Stimulated activated CD8-positive, alpha-beta memory T cell treated with anti-CD3 and anti-CD28 coated beads, Interleukin-15, amount 100 ng/mL, for 48 hours (primary cell): ENCODE measurements around the gene SLC38A3.

Experiments
- DNase-seq, 2 donors: peaks; one replicate each; pipeline ENCODE4 v3.0.0-alpha.2; 2020; ENCODE audit warnings: low read depth in 2 of 2

Gene SLC38A3

DNA sequence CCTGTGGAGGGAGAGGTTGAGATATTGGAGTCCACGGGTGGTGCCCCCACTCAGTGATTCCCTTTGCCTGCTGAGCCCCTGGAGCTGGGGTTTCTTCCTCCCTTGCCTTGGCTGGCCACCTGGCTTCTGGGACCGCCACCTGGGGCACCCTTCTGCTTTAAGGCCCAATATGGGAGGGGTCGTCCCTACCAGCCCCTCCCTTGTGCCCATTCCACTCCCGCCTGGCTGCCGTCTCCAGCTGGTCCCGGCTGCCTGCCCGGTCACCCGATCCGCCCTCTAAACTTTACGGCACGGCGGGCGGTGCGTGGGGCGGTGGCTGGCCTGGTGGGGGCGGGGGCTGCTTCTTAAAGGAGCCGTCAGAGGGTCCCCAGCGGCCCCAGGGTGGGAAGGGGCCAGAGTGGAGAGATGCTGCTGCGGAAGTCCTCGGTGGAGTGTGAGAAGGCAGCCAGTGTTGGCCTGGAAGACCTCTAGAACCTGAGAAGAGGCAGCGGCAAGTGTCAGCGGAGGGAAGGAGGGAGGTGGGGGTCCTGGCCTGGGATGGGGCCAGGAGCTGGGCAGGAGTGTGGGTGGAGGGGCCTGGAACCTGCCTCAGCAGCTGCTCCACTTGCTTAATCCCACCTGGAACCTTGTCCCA, 62.3 kb downstream of the SLC38A3 start:
- no peak for DNase-seq

DNA sequence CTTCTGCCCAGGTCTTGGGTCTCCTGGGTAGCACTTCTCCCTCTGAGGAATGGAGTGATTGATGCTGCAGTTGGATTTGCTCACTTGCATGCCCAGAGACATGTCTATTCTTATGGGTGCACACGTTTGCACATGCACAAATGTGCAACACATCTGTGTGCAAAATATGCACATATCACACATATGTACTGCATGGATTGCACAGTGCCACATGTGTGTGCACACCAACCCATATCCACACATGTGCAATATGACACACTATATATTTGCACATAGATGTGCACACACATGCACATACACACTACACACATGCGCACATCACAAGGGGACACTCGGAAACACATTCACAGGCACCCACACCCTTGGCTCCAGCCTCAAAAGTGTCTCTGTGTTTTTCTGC, 63.2 kb downstream of the SLC38A3 start:
- DNase-seq: no peak

DNA sequence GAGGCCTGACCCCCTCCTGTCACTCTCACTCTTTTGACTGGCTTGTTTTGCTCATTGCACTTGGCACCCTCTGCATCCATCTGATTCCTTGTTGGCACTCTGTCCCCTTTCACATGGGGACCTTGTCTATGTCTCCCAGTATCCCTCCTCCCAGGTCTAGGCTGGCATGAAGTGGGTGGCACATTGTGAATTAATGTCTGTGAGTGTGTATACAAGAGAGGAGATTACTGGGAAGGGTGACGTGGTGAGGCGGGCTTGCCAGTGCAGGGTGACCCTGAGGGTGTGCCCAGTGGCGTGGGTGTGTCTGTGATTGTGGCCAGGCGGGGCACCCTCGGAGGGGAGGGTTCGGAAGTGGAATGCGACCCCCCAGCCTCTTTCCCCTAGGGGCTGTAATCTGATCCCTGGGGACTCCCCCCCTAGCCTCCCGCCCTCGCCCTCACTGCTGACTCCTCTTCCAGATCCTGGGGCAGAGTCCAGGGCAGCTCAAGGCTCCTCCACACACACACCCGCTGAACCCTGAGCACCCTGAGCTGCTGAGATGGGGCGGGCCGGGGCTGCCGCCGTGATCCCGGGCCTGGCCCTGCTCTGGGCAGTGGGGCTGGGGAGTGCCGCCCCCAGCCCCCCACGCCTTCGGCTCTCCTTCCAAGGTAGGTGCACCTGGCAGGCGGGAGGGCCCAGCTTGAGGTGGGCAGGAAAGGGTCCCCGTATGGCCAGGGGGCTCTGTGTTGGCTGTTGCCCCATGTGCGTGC, 63.8 kb downstream of the SLC38A3 start, which contains the start of gene SEMA3B:
Gene SEMA3B, plus strand, starts transcription at position 445 of the 749 bp plus-strand sequence. Its CDS starts 94 bp downstream, at position 539.
- no peak for DNase-seq

DNA sequence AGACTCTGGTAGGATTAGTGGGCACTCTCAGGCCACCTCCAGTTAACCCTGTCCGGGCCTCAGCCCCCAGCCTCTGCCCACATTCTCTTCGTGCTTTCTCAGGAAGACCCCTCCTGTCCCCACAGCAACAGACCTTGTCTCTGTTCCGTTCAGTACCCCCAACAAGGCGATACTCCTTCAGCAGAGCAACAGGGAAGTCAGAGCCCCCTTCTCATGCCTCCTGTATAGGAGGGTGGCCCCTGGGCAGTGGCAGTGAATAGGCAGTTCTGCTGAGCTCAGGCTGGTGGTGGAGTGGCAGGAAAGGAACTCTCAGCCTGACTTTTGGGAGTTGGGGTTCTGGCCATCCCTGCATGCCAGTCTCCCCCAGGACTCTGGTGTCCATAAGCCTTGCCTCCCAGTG, 64.4 kb downstream of the SLC38A3 start:
- no peak for DNase-seq

- no peak for DNase-seq
Observed at GRCh38 chr3:50269977-50270413, 64.9 kb downstream of the SLC38A3 start.

DNA sequence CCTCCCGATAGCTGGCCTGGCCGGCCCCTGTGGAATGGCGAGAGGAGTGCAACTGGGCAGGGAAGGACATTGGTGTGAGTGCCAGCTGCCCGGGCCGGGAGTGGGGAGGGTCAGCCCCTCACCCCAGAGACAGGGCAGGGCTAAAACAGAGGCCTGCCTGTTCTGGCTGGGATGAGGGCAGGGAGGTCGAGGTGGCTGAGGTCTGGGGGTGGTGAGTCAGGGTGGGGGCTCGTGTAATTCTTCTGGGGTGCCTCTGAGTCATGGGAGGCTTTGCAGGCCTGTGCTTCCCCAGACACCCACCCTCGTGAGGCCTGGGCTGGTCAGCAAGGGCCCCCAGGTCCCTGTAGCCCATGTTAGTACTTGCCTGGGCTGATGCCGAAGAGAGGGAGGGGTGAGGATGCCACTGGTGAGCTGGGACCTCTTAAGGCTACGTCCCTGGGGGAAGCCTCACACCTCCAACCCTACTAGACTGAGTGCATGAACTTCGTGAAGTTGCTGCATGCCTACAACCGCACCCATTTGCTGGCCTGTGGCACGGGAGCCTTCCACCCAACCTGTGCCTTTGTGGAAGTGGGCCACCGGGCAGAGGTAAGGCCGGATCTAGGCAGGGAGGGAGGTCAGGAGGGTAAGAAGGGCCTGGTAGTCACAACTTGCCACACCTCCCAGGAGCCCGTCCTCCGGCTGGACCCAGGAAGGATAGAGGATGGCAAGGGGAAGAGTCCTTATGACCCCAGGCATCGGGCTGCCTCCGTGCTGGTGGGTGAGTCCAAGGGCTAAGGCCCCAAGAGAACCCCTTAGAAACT, 65.6 kb downstream of the SLC38A3 start:
- DNase-seq: no peak
